WTC11 (cell line): ENCODE results near the gene ITGA3. TPM values are rescaled to one million over a fixed set of nuclear protein-coding genes. Genes with fewer than 3 reads are reported as not detected.

Experiments
- ATAC-seq: fragments of 200-7000 bp; cut with Tn5 transposase; 2 replicates; pipeline ENCODE4 v1.10.0; 2021; ENCODE audit warnings: mild to moderate bottlenecking, moderate library complexity
- CTCF ChIA-PET: fragments of 300-600 bp; sonication (Branson Sonifier 250); formaldehyde crosslinking; loops from one replicate; lab custom pipeline; 2021; ENCODE audit warnings: antibody characterized with exemption; lab: Charles Lee
- POLR2A ChIA-PET: fragments of 350-600 bp; sonication (Branson Sonifier 250); formaldehyde crosslinking; loops from one replicate; lab custom pipeline; 2021; ENCODE audit warnings: antibody characterized with exemption; lab: Charles Lee
- DNase-seq: peaks from one replicate; pipeline ENCODE4 v3.0.0; 2021; ENCODE audit warnings: low spot score
- H3K27ac Mint-ChIP-seq: 2 replicates; pipeline ENCODE4 v1.8.0; 2021; ENCODE audit warnings: mixed read lengths
- H3K27me3 Mint-ChIP-seq: 2 replicates; pipeline ENCODE4 v1.8.0; 2021; ENCODE audit warnings: low read depth, mild to moderate bottlenecking, moderate library complexity, mixed read lengths
- H3K36me3 Mint-ChIP-seq: 2 replicates; pipeline ENCODE4 v1.8.0; 2021; ENCODE audit warnings: mixed read lengths
- H3K4me1 Mint-ChIP-seq: 2 replicates; pipeline ENCODE4 v1.8.0; 2022; ENCODE audit warnings: mixed read lengths
- H3K4me3 Mint-ChIP-seq: 2 replicates; pipeline ENCODE4 v1.8.0; 2021; ENCODE audit warnings: mild to moderate bottlenecking, moderate library complexity, mixed read lengths
- H3K9me3 Mint-ChIP-seq: 2 replicates; pipeline ENCODE4 v1.8.0; 2021; ENCODE audit warnings: mixed read lengths
- FOXK1 ChIP-seq: sonication (generic); formaldehyde crosslinking; IDR thresholded peaks from 2 replicates; pipeline ENCODE4 v1.8.0; 2022; ENCODE audit warnings: mild to moderate bottlenecking, moderate library complexity, missing genetic modification reagents
- GABPB1 ChIP-seq: sonication (generic); formaldehyde crosslinking; IDR thresholded peaks from 2 replicates; pipeline ENCODE4 v1.8.1; 2023; ENCODE audit warnings: mild to moderate bottlenecking, missing genetic modification reagents
- IRF2 ChIP-seq: sonication (generic); formaldehyde crosslinking; IDR thresholded peaks from 2 replicates; pipeline ENCODE4 v1.8.0; 2022; ENCODE audit warnings: low read depth, missing genetic modification reagents, borderline replicate concordance
- JAZF1 ChIP-seq: fragments of 250-450 bp; sonication (Bioruptor Pico); IDR thresholded peaks from 2 replicates; pipeline ENCODE4 v1.9.0; 2021; ENCODE audit warnings: moderate library complexity, mild to moderate bottlenecking, inconsistent platforms
- KAT7 ChIP-seq: sonication (generic); formaldehyde crosslinking; IDR thresholded peaks from 2 replicates; pipeline ENCODE4 v1.8.1; 2023; ENCODE audit warnings: missing genetic modification reagents, mild to moderate bottlenecking, borderline replicate concordance
- MYBL2 ChIP-seq: sonication (generic); formaldehyde crosslinking; IDR thresholded peaks from 2 replicates; pipeline ENCODE4 v1.8.1; 2023; ENCODE audit warnings: mild to moderate bottlenecking, moderate library complexity, missing genetic modification reagents
- NR1H2 ChIP-seq: sonication (generic); formaldehyde crosslinking; IDR thresholded peaks from 2 replicates; pipeline ENCODE4 v1.9.0; 2021; ENCODE audit warnings: mild to moderate bottlenecking, moderate library complexity, missing genetic modification reagents
- ZBTB21 ChIP-seq: sonication (generic); formaldehyde crosslinking; IDR thresholded peaks from 2 replicates; pipeline ENCODE4 v1.8.1; 2023; ENCODE audit warnings: mild to moderate bottlenecking, missing genetic modification reagents, borderline replicate concordance
- ZNF138 ChIP-seq: sonication (generic); formaldehyde crosslinking; conservative IDR thresholded peaks from 2 replicates; pipeline ENCODE4 v1.8.1; 2022; ENCODE audit warnings: mild to moderate bottlenecking, moderate library complexity, missing genetic modification reagents
- ZNF219 ChIP-seq: sonication (generic); formaldehyde crosslinking; IDR thresholded peaks from 2 replicates; pipeline ENCODE4 v1.8.0; 2023; ENCODE audit warnings: missing genetic modification reagents, mild to moderate bottlenecking, borderline replicate concordance
- ZNF263 ChIP-seq: sonication (generic); formaldehyde crosslinking; IDR thresholded peaks from 2 replicates; pipeline ENCODE4 v1.8.1; 2022; ENCODE audit warnings: low read depth, mild to moderate bottlenecking, moderate library complexity, missing genetic modification reagents
- total RNA-seq: library from RNA; stranded (reverse); gene quantifications from 3 replicates; pipeline ENCODE4 v1.2.3, GENCODE V29; 2021
- TF ChIP-seq, protein P1 (sequence below): fragments of 250-450 bp; sonication (Bioruptor Pico); IDR thresholded peaks from 2 replicates; pipeline ENCODE4 v1.8.0; 2021; ENCODE audit warnings: mild to moderate bottlenecking
- TF ChIP-seq, protein P2 (sequence below): sonication (generic); formaldehyde crosslinking; IDR thresholded peaks from 2 replicates; pipeline ENCODE4 v1.8.1; 2023; ENCODE audit warnings: mild to moderate bottlenecking, missing genetic modification reagents, moderate library complexity
- TF ChIP-seq, protein P3 (sequence below): sonication (generic); formaldehyde crosslinking; IDR thresholded peaks from 2 replicates; pipeline ENCODE4 v1.8.1; 2023; ENCODE audit warnings: mild to moderate bottlenecking, missing genetic modification reagents
- TF ChIP-seq, protein P4 (sequence below): sonication (generic); formaldehyde crosslinking; IDR thresholded peaks from 2 replicates; pipeline ENCODE4 v1.8.1; 2023; ENCODE audit warnings: mild to moderate bottlenecking, missing genetic modification reagents, moderate library complexity
- TF ChIP-seq, protein P5 (sequence below): fragments of 250-450 bp; sonication (Bioruptor Pico); IDR thresholded peaks from 2 replicates; pipeline ENCODE4 v1.9.0; 2021; ENCODE audit warnings: mild to moderate bottlenecking
- TF ChIP-seq, protein P6 (sequence below): sonication (generic); formaldehyde crosslinking; IDR thresholded peaks from 2 replicates; pipeline ENCODE4 v1.8.0; 2023; ENCODE audit warnings: mild to moderate bottlenecking, missing genetic modification reagents
- TF ChIP-seq, protein P7 (sequence below): sonication (generic); formaldehyde crosslinking; IDR thresholded peaks from 2 replicates; pipeline ENCODE4 v1.8.1; 2023; ENCODE audit warnings: mild to moderate bottlenecking, missing genetic modification reagents

ITGA3 gene
- total RNA-seq, 1 experiment from 2014 or later: 35.3 TPM

DNA sequence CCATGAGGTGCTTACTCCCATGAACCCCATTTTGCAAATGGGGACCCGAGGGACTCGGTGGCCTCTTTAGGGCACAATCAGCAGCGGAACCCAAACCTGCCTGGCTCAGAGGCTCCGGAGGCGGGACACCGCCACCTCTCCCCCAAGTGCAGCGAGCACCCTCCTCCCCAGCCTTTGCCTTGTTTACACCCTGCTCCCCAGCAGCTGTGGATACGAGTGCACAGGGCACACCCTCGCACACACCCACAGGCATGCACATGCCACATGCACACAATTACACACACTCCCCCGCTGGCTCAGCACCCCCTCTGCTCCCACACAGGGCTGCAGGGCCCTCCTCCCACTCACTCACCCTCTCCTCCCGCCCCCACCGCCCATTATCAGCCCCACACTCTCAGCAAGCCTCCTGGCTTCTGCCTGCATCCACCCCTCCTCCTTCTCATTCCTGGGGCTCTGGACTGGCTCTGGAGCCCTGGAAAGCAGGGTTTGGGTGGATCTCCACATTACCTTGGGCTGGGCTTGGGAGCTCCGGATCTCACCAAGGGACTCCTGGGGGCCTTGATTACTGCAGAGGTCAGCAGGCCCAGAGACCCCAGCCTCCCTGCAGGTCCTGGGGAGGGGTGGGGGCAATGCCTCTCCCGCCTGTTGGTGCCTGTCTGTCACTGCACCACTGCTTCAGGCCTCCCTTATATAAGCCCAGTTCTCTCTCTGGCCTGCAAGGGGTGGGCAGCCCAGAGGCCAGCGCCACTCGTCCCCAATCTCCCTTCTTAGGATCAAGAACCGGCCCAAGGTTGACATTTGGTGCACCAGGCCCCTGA, 45.6 kb downstream of the ITGA3 start (continued):
- no peak for TF ChIP-seq ZNF138

DNA sequence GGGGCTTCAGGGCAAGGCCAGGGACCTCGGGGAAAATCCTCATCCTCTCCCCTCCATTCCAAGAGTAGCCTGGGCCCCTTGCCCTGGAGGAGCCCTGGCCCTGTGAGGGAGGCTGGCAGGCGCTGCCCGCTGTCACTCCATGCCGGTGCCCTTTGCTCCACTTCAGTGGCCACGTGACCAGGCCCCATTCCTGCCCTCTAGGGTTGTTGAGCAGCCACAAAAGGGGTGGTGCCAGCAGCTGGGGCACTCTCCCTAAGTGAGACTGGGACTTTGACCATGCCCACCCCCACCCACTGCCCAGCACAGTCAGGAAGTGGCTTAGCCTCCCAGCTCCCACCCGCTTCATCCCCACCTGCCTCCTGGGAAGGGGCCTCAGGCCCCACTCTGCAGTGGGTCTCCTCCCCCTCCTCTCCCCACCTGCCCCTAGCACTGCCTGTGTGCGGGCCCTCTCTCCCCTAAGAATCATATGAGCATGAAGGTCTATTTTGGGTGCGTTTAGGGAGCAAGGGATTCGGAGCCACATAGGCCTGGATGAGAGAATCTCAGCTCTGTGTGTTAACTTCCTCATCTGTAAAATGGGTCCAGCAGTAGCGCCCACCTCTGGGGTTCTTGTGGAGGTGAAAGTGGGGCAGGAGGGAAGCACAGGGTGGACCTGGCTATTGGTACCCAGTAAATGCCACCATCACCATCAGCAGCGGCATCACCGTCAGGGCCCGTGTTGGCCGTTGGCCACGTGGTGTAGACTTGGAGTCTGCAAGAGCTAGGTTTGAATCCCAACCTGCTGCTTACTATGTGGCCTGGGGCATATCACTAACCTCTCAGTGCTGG, 46.5 kb downstream of the ITGA3 start:
- DNase-seq (no peak), ATAC-seq (no peak; the same call in 1 of the 2 replicates)
- Mint-ChIP-seq H3K36me3 (no peaks in the 10 kb centered on the region), H3K9me3 (no peaks in the 10 kb centered on the region), H3K27me3 (no peaks in the 10 kb centered on the region), H3K4me3 (no peak overlapping the region), H3K27ac (no peak overlapping the region), H3K4me1 (peaks cover 18% of the 10 kb centered on the region)
- ChIA-PET CTCF (interaction anchor here (0.6 to 3.5 kb wide), 8 partner anchors 8 to 247 kb away, joined by 3 to 17 read pairs (median 8); partner anchors contain the start of gene SGCA), POLR2A (interaction anchor here (1.5 kb wide), 1 partner anchor 50 kb away, joined by 4 read pairs; no protein-coding TSS in a partner anchor)
- TF ChIP-seq, protein P1, sequence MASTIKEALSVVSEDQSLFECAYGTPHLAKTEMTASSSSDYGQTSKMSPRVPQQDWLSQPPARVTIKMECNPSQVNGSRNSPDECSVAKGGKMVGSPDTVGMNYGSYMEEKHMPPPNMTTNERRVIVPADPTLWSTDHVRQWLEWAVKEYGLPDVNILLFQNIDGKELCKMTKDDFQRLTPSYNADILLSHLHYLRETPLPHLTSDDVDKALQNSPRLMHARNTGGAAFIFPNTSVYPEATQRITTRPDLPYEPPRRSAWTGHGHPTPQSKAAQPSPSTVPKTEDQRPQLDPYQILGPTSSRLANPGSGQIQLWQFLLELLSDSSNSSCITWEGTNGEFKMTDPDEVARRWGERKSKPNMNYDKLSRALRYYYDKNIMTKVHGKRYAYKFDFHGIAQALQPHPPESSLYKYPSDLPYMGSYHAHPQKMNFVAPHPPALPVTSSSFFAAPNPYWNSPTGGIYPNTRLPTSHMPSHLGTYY: no peak
- no peak for TF ChIP-seq MYBL2 (CRISPR knock-in tag)
- TF ChIP-seq GABPB1 (CRISPR knock-in tag): 0 out of 2 replicates have a peak, but pooled peaks have one; percentile 15
- TF ChIP-seq, protein P2, sequence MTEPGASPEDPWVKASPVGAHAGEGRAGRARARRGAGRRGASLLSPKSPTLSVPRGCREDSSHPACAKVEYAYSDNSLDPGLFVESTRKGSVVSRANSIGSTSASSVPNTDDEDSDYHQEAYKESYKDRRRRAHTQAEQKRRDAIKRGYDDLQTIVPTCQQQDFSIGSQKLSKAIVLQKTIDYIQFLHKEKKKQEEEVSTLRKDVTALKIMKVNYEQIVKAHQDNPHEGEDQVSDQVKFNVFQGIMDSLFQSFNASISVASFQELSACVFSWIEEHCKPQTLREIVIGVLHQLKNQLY: no peak
- TF ChIP-seq, protein P3, sequence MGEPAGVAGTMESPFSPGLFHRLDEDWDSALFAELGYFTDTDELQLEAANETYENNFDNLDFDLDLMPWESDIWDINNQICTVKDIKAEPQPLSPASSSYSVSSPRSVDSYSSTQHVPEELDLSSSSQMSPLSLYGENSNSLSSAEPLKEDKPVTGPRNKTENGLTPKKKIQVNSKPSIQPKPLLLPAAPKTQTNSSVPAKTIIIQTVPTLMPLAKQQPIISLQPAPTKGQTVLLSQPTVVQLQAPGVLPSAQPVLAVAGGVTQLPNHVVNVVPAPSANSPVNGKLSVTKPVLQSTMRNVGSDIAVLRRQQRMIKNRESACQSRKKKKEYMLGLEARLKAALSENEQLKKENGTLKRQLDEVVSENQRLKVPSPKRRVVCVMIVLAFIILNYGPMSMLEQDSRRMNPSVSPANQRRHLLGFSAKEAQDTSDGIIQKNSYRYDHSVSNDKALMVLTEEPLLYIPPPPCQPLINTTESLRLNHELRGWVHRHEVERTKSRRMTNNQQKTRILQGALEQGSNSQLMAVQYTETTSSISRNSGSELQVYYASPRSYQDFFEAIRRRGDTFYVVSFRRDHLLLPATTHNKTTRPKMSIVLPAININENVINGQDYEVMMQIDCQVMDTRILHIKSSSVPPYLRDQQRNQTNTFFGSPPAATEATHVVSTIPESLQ (CRISPR knock-in tag): no peak
- TF ChIP-seq ZNF263 (CRISPR knock-in tag): no peak
- TF ChIP-seq, protein P4, sequence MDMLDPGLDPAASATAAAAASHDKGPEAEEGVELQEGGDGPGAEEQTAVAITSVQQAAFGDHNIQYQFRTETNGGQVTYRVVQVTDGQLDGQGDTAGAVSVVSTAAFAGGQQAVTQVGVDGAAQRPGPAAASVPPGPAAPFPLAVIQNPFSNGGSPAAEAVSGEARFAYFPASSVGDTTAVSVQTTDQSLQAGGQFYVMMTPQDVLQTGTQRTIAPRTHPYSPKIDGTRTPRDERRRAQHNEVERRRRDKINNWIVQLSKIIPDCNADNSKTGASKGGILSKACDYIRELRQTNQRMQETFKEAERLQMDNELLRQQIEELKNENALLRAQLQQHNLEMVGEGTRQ (CRISPR knock-in tag): peak; percentile 50
- TF ChIP-seq JAZF1 (CRISPR knock-in tag): no peak

DNA sequence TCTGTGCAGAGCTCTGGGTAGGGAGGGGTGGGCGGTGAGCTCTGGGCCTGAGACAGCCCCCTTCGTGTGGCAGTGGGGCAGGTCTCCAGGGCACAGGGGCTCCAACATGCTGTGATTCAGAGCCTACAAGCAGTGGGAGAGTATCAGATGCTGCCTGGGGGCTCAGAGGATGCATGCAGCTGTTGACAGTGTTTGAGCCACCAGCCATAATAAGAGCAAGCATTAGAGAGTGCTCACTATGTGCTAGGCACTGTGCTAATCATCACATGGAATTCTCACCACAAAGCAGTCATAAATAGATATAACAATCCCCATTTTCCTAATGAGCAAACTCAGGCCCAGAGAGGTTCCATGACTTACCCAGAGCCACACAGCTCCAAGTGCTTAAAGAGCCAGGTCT, 47.3 kb downstream of the ITGA3 start:
- ChIA-PET POLR2A (no interaction called here), CTCF (interaction anchor here (0.6 to 3.5 kb wide), 7 partner anchors 8 to 1055 kb away, joined by 3 to 17 read pairs (median 7); partner anchors contain the start of gene SGCA)
- Mint-ChIP-seq H3K4me3 (no peak overlapping the region), H3K9me3 (no peaks in the 10 kb centered on the region), H3K4me1 (peaks cover 18% of the 10 kb centered on the region), H3K36me3 (no peaks in the 10 kb centered on the region), H3K27me3 (no peaks in the 10 kb centered on the region), H3K27ac (no peak overlapping the region)
- no peak for DNase-seq
- no peak for ATAC-seq
- TF ChIP-seq, protein P5, sequence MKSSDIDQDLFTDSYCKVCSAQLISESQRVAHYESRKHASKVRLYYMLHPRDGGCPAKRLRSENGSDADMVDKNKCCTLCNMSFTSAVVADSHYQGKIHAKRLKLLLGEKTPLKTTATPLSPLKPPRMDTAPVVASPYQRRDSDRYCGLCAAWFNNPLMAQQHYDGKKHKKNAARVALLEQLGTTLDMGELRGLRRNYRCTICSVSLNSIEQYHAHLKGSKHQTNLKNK (CRISPR knock-in tag): no peak
- TF ChIP-seq, protein P4 (CRISPR knock-in tag): no peak
- TF ChIP-seq IRF2 (CRISPR knock-in tag) (no peak), NR1H2 (CRISPR knock-in tag) (no peak), FOXK1 (CRISPR knock-in tag) (no peak), KAT7 (CRISPR knock-in tag) (no peak), ZBTB21 (CRISPR knock-in tag) (no peak), ZNF219 (CRISPR knock-in tag) (no peak)
- TF ChIP-seq, protein P6, sequence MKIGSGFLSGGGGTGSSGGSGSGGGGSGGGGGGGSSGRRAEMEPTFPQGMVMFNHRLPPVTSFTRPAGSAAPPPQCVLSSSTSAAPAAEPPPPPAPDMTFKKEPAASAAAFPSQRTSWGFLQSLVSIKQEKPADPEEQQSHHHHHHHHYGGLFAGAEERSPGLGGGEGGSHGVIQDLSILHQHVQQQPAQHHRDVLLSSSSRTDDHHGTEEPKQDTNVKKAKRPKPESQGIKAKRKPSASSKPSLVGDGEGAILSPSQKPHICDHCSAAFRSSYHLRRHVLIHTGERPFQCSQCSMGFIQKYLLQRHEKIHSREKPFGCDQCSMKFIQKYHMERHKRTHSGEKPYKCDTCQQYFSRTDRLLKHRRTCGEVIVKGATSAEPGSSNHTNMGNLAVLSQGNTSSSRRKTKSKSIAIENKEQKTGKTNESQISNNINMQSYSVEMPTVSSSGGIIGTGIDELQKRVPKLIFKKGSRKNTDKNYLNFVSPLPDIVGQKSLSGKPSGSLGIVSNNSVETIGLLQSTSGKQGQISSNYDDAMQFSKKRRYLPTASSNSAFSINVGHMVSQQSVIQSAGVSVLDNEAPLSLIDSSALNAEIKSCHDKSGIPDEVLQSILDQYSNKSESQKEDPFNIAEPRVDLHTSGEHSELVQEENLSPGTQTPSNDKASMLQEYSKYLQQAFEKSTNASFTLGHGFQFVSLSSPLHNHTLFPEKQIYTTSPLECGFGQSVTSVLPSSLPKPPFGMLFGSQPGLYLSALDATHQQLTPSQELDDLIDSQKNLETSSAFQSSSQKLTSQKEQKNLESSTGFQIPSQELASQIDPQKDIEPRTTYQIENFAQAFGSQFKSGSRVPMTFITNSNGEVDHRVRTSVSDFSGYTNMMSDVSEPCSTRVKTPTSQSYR (CRISPR knock-in tag): no peak
- TF ChIP-seq, protein P7, sequence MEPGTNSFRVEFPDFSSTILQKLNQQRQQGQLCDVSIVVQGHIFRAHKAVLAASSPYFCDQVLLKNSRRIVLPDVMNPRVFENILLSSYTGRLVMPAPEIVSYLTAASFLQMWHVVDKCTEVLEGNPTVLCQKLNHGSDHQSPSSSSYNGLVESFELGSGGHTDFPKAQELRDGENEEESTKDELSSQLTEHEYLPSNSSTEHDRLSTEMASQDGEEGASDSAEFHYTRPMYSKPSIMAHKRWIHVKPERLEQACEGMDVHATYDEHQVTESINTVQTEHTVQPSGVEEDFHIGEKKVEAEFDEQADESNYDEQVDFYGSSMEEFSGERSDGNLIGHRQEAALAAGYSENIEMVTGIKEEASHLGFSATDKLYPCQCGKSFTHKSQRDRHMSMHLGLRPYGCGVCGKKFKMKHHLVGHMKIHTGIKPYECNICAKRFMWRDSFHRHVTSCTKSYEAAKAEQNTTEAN: no peak
